Measurements from ENCODE around the gene TENM3.
A peak's percentile ranks its signal among the peaks of the same experiment; 100 is the strongest.

Gene TENM3

GRCh38 chr4:182775075-182775474 is 531.9 kb downstream of the TENM3 start:
- no peak overlapping the region for H3K27ac Mint-ChIP-seq
- H3K4me1 Mint-ChIP-seq: no peaks in the 10 kb centered on the region
- TF ChIP-seq CTCF (IDR thresholded peaks at IDR 0.05): no peak
- peaks cover 2% of the 10 kb centered on the region for H3K27me3 Mint-ChIP-seq (ENCODE audit: low read depth, poor library complexity)
- no peak overlapping the region for H3K4me3 Mint-ChIP-seq
- peaks cover 67% of the 10 kb centered on the region for H3K36me3 Mint-ChIP-seq (ENCODE audit: low read depth)
- no peak for DNase-seq
- peaks cover 16% of the 10 kb centered on the region for H3K9me3 Mint-ChIP-seq

GRCh38 chr4:182776376-182777105 is 533.3 kb downstream of the TENM3 start:
- peaks cover 67% of the 10 kb centered on the region for H3K36me3 Mint-ChIP-seq (ENCODE audit: low read depth)
- H3K27me3 Mint-ChIP-seq (ENCODE audit: low read depth, poor library complexity): peaks cover 2% of the 10 kb centered on the region
- peaks cover 16% of the 10 kb centered on the region for H3K9me3 Mint-ChIP-seq
- H3K4me3 Mint-ChIP-seq: no peak overlapping the region
- peak overlapping the region; percentile 58 for H3K27ac Mint-ChIP-seq
- no peak for TF ChIP-seq CTCF (IDR thresholded peaks at IDR 0.05)
- H3K4me1 Mint-ChIP-seq: no peaks in the 10 kb centered on the region
- DNase-seq: no peak

GRCh38 chr4:182778222-182778982 is 535.2 kb downstream of the TENM3 start:
- DNase-seq: no peak
- Mint-ChIP-seq H3K9me3 (peaks cover 16% of the 10 kb centered on the region), H3K4me1 (no peaks in the 10 kb centered on the region), H3K4me3 (no peak overlapping the region), H3K27ac (no peak overlapping the region), H3K27me3 (ENCODE audit: low read depth, poor library complexity) (peaks cover 2% of the 10 kb centered on the region), H3K36me3 (ENCODE audit: low read depth) (peaks cover 62% of the 10 kb centered on the region)
- no peak for TF ChIP-seq CTCF (IDR thresholded peaks at IDR 0.05)

GRCh38 chr4:182786991-182787390 is 543.8 kb downstream of the TENM3 start:
- Mint-ChIP-seq H3K4me3 (no peak overlapping the region), H3K36me3 (ENCODE audit: low read depth) (peaks cover 60% of the 10 kb centered on the region), H3K27ac (no peak overlapping the region), H3K27me3 (ENCODE audit: low read depth, poor library complexity) (no peaks in the 10 kb centered on the region), H3K4me1 (peaks cover 12% of the 10 kb centered on the region), H3K9me3 (peaks cover 18% of the 10 kb centered on the region)
- TF ChIP-seq CTCF (IDR thresholded peaks at IDR 0.05): no peak
- no peak for DNase-seq

- no peak for TF ChIP-seq CTCF (IDR thresholded peaks at IDR 0.05)
- Mint-ChIP-seq H3K27me3 (ENCODE audit: low read depth, poor library complexity) (no peaks in the 10 kb centered on the region), H3K4me3 (no peak overlapping the region), H3K9me3 (peaks cover 29% of the 10 kb centered on the region), H3K36me3 (ENCODE audit: low read depth) (peaks cover 72% of the 10 kb centered on the region), H3K27ac (no peak overlapping the region), H3K4me1 (peaks cover 12% of the 10 kb centered on the region)
- DNase-seq: no peak
These were observed 545.0 kb downstream of the TENM3 start for GRCh38 chr4:182788201-182788600.
